ENCODE results near the gene POFUT1. TPM values are rescaled to one million over a fixed set of nuclear protein-coding genes. Genes with fewer than 3 reads are reported as not detected.

The POFUT1 gene
- total and polyA plus RNA-seq, 2 of the 8 experiments (the other 6 are each of a cell fraction or from before 2014, with no cell fraction given), result 19.4 to 24.4 TPM

DNA sequence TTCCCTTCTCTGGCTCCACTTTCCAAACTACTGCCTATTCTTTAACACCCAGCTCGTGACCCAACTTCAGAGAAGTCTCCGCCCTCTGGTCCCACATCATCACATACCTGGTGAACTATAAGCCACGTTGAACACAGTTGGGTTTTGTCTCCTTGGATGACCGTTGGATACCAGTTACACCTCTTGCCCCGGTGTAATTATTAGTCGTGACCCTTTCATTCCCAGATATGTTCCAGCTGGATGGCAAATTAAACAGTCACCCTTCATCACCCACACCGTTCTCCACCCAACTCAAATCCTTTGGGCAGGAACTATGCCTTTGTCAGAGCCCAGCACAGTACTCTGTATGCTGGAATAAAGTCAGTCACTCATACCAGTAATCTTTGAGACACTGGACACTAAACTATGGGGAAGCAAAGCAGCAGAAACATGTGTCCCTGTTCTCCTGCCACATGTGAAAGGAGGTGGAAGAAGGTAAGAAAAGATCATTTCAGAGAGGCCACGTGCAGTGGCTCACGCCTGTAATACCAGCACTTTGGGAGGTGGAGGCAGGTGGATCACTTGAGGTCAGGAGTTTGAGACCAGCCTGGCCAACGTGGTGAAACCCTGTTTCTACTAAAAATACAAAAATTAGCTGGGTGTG, 22.6 kb upstream of the POFUT1 start:
- Histone ChIP-seq H2BK15ac (ENCODE audit: low read length) (no peak overlapping the region), H3K14ac (ENCODE audit: insufficient read length) (no peak overlapping the region), H3K79me1 (ENCODE audit: low read depth, low read length) (0 out of 2 replicates have a peak, but pooled peaks cover 4% of the 10 kb centered on the region), H4K91ac (replicated peaks; ENCODE audit: insufficient read length, low read length) (no peak overlapping the region), H3K23ac (ENCODE audit: insufficient read length) (no peak overlapping the region), H3K4me3 (ENCODE audit: extremely low read depth in 1 of 4, insufficient read depth in 2 of 4, low read depth in 3 of 4, low read length in 4 of 4) (no peak overlapping the region), H3K4me1 (replicated peaks in 1 of 4; ENCODE audit: control insufficient read depth in 3 of 4, insufficient read depth in 4 of 4, low read length in 3 of 4) (peaks cover 0 to 11% (median 10%) of the 10 kb centered on the region in 4 experiments; a peak in 6 of 7 replicates), H3K36me3 (ENCODE audit: control insufficient read depth in 2 of 4, insufficient read depth in 4 of 4, low read length in 3 of 4) (no peaks in the 10 kb centered on the region), H2BK20ac (ENCODE audit: low read length) (no peak overlapping the region), H3K4ac (replicated peaks; ENCODE audit: insufficient read length, low read depth, low read length) (no peak overlapping the region), H2BK120ac (replicated peaks; ENCODE audit: low read depth, low read length) (no peak overlapping the region), H2AK5ac (ENCODE audit: low read depth, low read length) (no peak overlapping the region), H3K23me2 (ENCODE audit: low read depth, low read length) (peaks cover 4% of the 10 kb centered on the region; the same call in 1 of the 2 replicates), H4K8ac (ENCODE audit: extremely low read depth, insufficient read depth, low read length) (no peak overlapping the region), H4K5ac (ENCODE audit: insufficient read length, low read depth, low read length) (no peak overlapping the region), H3K56ac (replicated peaks; ENCODE audit: insufficient read length, low read depth, low read length) (no peak overlapping the region), H2AFZ (ENCODE audit: low read length) (no peak overlapping the region), H4K20me1 (replicated peaks in 1 of 2; ENCODE audit: control insufficient read depth in 1 of 2, insufficient read depth in 2 of 2, low read length in 2 of 2) (peaks cover 0 to 3% of the 10 kb centered on the region in 2 experiments), H3K27me3 (replicated peaks in 1 of 4; ENCODE audit: control insufficient read depth in 3 of 4, extremely low read depth in 1 of 4, insufficient read depth in 3 of 4, low read length in 3 of 4) (no peaks in the 10 kb centered on the region), H3K18ac (ENCODE audit: extremely low read depth, low read length) (no peak overlapping the region), H2BK5ac (ENCODE audit: low read depth, low read length) (no peak overlapping the region), H3K9me3 (ENCODE audit: insufficient read depth in 2 of 2, low read depth in 1 of 2, low read length in 1 of 2) (peaks cover 0 to 4% of the 10 kb centered on the region in 2 experiments; a peak in 1 of 4 replicates), H3K4me2 (ENCODE audit: insufficient read depth in 1 of 2, low read depth in 2 of 2, low read length in 2 of 2) (no peak overlapping the region), H3K27ac (ENCODE audit: low read depth, low read length) (no peak overlapping the region), H3K9ac (replicated peaks in 1 of 4; ENCODE audit: extremely low read depth in 1 of 4, low read depth in 3 of 4, low read length in 3 of 4) (no peak overlapping the region; a peak in 2 of 7 replicates), H2BK12ac (ENCODE audit: low read depth, low read length) (no peak overlapping the region), H3K79me2 (ENCODE audit: control insufficient read depth in 1 of 2, insufficient read depth in 2 of 2, low read length in 2 of 2) (peaks cover 0 to 6% of the 10 kb centered on the region in 2 experiments; a peak in 1 of 4 replicates)
- WGBS, 2 experiments (ENCODE audit: extremely low coverage in 1 of 2, insufficient coverage in 1 of 2, insufficient read length in 1 of 2, insufficient replicate concordance in 2 of 2, low coverage in 1 of 2, low lambda C conversion rate in 2 of 2, missing lambda C conversion rate in 1 of 2), result 82% methylated on average over 10 of the region's 10 CpGs; no CpG with 5 or more reads in 1 of the 2 experiments
- POLR2A ChIA-PET (ENCODE audit: partially characterized antibody), result interaction anchor here (0.7 to 1.5 kb wide), 3 partner anchors 16 to 20 kb away, joined by 3 to 6 read pairs (median 3); no protein-coding TSS in a partner anchor
- FAIRE-seq (no peak), DNase-seq (ENCODE audit: low read depth in 1 of 2, low spot score in 2 of 2) (no peak)
- CTCF ChIA-PET (ENCODE audit: partially characterized antibody), result interaction anchor here (0.5 to 1.3 kb wide), 4 partner anchors 14 to 338 kb away, joined by 3 read pairs; no protein-coding TSS in a partner anchor
- TF ChIP-seq HDAC2 (IDR thresholded peaks at IDR 0.05; ENCODE audit: borderline replicate concordance in 1 of 2, low read depth in 2 of 2, low read length in 2 of 2) (no peak), RBBP5 (IDR thresholded peaks at IDR 0.05; ENCODE audit: borderline replicate concordance, low read depth, low read length) (no peak), TEAD4 (IDR thresholded peaks at IDR 0.05; ENCODE audit: low read depth, low read length) (no peak), POLR2A (IDR thresholded peaks at IDR 0.05; ENCODE audit: control extremely low read depth in 1 of 2, low read depth in 2 of 2, low read length in 2 of 2) (no peak), PHF8 (conservative IDR thresholded peaks at IDR 0.05; ENCODE audit: low read depth, low read length) (no peak), SIX5 (IDR thresholded peaks at IDR 0.05; ENCODE audit: low read depth, low read length) (no peak), CBX8 (IDR thresholded peaks at IDR 0.05; ENCODE audit: borderline replicate concordance, low read depth, low read length) (no peak), CHD1 (IDR thresholded peaks at IDR 0.05; ENCODE audit: low read depth, low read length) (no peak), EGR1 (IDR thresholded peaks at IDR 0.05; ENCODE audit: borderline replicate concordance, low read depth, low read length) (no peak), EP300 (IDR thresholded peaks at IDR 0.05; ENCODE audit: borderline replicate concordance in 1 of 2, low read depth in 2 of 2, low read length in 2 of 2) (no peak), SIN3A (conservative IDR thresholded peaks at IDR 0.05 in 1 of 2, IDR thresholded peaks at IDR 0.05 in 1 of 2; ENCODE audit: low read depth in 1 of 2, low read length in 2 of 2) (no peak), SRF (IDR thresholded peaks at IDR 0.05; ENCODE audit: low read depth, low read length) (no peak)
